Lung microvascular endothelial cell (primary cell): ENCODE results near the gene TAS2R31. TPM values are rescaled to one million over a fixed set of nuclear protein-coding genes. Genes with fewer than 3 reads are reported as not detected.

Experiments
- DNase-seq, 2 donors: peaks; one replicate each; pipeline versions ENCODE4 v3.0.0 to v3.0.0-alpha.2; 2010; ENCODE audit warnings: low read depth in 2 of 2
- total RNA-seq: library from RNA; depleted of rRNA; stranded (reverse); fragments of >200 nt; gene quantifications from 2 replicates; pipeline ENCODE4 v1.2.1, GENCODE V29; 2014

Gene TAS2R31
- total RNA-seq, 1 donor from 2014 or later = 1.8 TPM

DNA sequence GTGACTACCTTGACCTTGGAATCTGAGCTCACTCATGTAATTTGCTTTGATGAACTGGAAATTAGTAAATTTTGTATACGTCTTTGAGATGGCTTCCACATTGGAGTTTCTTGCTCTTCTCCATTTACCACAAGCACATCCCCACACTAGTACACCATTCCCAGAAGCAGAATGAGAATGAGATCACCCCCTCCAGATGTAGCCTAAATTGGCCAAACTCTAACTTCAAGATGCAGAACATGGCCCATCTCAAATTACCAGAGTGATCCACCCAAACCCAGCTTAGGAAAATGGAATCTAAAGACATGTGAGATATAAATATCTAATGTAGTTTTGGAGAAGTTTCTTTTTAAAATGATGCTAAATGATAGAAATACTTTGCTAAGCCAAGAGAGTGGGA, 23.6 kb downstream of the TAS2R31 start:
- no peak for DNase-seq

DNA sequence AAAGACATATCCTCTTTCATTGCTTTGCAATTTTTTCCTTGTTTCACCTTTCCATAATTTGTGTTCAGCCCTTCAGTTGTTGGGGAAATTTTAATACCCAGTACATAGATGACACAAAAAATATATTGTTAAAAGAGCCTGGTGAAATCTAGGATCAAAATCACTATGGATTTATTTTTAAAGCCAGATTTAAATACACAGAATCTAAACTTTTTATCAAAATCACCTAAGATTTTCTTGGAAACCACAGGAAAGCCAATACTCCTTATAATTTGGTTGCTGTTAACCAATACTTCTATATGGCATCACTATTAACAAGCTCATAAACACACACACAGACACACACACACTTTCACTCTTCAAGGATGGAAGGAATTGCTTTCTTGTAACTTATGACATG, 33.0 kb downstream of the TAS2R31 start, which contains the start of gene TAS2R20:
TSS of gene TAS2R20 (minus strand) at position 101 of the 400 bp plus-strand sequence. CDS start 429 bp downstream, outside the sequence.
- no peak for DNase-seq

DNA sequence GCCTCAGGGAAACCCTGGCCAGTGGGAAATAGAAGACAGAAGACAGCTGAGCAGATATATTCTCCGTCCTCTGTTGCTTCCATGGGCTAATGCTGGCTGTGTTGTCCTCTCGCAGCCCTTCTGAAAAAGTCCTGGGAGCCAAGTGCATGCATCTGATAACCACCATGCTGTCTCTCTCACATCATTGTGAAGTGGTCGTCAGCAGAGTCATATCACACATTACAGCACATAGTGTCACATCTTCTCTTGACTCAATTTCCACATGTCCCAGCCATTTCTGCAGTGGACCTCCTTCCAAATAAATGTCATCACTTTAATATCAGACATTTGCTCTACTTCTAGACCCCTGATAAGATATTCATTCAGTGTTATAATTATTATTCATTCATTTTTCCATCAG, 36.9 kb downstream of the TAS2R31 start:
- DNase-seq = no peak

DNA sequence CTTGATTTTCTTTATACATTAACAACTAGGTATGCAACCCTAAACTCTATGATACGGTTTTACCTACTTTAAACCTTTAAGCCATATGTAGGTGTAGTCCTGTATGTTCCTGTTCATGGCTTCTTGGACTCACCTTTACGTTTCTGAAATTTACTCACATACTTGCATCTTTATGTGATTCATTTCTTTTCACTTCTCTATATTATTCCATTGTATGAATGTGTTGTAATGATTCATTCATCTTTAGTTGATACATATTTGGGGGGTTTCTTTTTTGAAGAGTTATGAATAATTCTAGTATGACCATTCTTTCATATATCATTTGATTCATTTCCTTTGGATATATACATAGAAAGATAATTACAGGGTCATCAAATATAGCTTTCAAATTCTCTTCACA, 42.1 kb downstream of the TAS2R31 start:
- DNase-seq = no peak

DNA sequence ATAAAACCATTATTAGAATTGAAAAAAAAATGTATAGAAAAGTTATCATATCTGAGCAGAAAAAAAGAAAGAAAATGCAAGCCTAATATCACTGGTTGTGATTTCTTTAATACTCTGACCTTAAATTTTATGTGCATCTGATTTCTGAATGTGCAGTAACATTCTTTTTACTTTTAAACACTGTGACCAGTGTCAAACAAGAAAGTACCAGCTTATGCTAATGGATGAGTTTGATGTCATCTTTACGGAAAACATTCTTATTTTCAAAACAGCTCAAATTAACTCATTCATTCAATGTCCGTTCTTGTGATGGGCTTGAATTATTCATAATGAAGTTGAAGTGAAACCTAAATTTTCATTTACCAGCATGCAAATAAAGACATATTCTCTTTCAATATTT, 44.4 kb downstream of the TAS2R31 start, which contains the start of gene TAS2R50:
TSS of gene TAS2R50 (minus strand) at position 101 of the 400 bp plus-strand sequence. CDS start at position 49, 52 bp downstream.
- DNase-seq = no peak

DNA sequence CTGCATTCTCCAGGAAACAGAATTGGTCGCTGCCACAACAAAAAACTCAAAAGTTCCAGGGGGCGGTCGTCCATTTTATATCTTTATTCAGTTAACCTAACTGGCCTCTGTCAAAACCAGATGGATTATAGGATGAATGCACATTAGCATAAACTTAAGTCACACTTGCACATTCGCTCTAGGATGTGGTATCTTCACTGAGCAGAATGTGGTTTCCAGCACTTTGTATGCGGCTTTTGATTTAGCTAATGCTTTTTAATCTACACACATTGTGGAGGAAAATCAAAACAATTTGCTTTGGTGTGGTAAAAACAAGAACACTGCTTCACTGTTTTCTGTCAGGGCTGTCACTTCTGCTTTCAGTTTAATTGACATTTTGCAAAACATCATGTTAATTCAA, 49.0 kb downstream of the TAS2R31 start:
- no peak for DNase-seq

Other genes starting within 250 kb of the TAS2R31 start
- gene TAS2R7, start 228.8 kb downstream of the TAS2R31 start, total RNA-seq = not detected in 2 replicates
- not detected in 2 replicates for gene TAS2R8, start 224.1 kb downstream of the TAS2R31 start, total RNA-seq
- gene TAS2R9, start 221.2 kb downstream of the TAS2R31 start, total RNA-seq = under 0.01 TPM in 1 of 2 replicates, not detected in the other
- under 0.01 and 0.22 TPM in 2 replicates for gene TAS2R10, start 205.0 kb downstream of the TAS2R31 start, total RNA-seq
- 0.22 and 0.40 TPM in 2 replicates for gene PRR4, start 181.9 kb downstream of the TAS2R31 start, total RNA-seq
- 5.2 and 8.3 TPM in 2 replicates for gene PRH1, start 147.2 kb downstream of the TAS2R31 start, total RNA-seq
- gene TAS2R13, start 121.8 kb downstream of the TAS2R31 start, total RNA-seq = 0.20 and 0.44 TPM in 2 replicates
- not detected in 2 replicates for gene PRH2, start 102.2 kb downstream of the TAS2R31 start, total RNA-seq
- 0.87 and 1.4 TPM in 2 replicates for gene TAS2R14, start 92.1 kb downstream of the TAS2R31 start, total RNA-seq
- gene TAS2R50, start 44.5 kb downstream of the TAS2R31 start, total RNA-seq = 1.1 and 1.2 TPM in 2 replicates
- 1.1 and 1.8 TPM in 2 replicates for gene TAS2R20, start 33.1 kb downstream of the TAS2R31 start, total RNA-seq
- gene TAS2R19, start 8.8 kb downstream of the TAS2R31 start, total RNA-seq = 1.3 and 2.6 TPM in 2 replicates
- gene TAS2R46, start 30.9 kb upstream of the TAS2R31 start, total RNA-seq = 0.65 and 0.79 TPM in 2 replicates
- gene TAS2R43, start 60.9 kb upstream of the TAS2R31 start, total RNA-seq = 0.65 and 0.99 TPM in 2 replicates
- gene TAS2R30, start 103.2 kb upstream of the TAS2R31 start, total RNA-seq = 1.1 and 2.2 TPM in 2 replicates
- gene SMIM10L1, start 139.8 kb upstream of the TAS2R31 start, total RNA-seq = 4.6 and 6.7 TPM in 2 replicates
- gene TAS2R42, start 155.5 kb upstream of the TAS2R31 start, total RNA-seq = not detected in 2 replicates
- gene PRB3, start 238.3 kb upstream of the TAS2R31 start, total RNA-seq = not detected in 2 replicates